Measurements from ENCODE around the gene ZNF652. TPM values are rescaled to one million over a fixed set of nuclear protein-coding genes. Genes with fewer than 3 reads are reported as not detected.
"Not testable (repeated sequence)": the region's sequence is repeated elsewhere in the genome, so short reads cannot be mapped to it uniquely, and the experiment has no call there.

ZNF652 gene
- polyA plus RNA-seq, 1 donor: 15.6 TPM

- DNase-seq: no peak
These were observed 24.3 kb upstream of the ZNF652 start for GRCh38 chr17:49386373-49386772.

DNA sequence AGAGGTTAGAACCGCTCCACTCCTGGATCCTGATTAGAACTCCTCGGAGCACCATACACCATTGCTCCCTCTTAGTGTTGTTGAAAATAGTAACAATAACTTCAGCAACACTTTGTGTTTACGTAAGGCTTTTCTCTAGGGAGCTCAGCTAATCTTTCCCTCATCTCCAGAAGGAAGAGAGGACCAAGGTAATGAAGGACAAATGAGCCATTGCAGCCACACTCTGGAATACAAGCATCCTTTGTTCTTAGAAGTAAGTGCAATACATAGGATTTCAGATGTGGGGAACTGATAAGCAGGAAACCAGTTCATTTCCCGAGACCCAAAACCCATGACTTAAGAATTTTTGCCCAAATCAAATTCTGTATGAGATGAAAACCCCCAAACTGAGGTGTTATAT, 22.9 kb upstream of the ZNF652 start:
- DNase-seq: no peak

- DNase-seq: no peak
These were observed 21.0 kb upstream of the ZNF652 start for GRCh38 chr17:49383060-49383459.

DNA sequence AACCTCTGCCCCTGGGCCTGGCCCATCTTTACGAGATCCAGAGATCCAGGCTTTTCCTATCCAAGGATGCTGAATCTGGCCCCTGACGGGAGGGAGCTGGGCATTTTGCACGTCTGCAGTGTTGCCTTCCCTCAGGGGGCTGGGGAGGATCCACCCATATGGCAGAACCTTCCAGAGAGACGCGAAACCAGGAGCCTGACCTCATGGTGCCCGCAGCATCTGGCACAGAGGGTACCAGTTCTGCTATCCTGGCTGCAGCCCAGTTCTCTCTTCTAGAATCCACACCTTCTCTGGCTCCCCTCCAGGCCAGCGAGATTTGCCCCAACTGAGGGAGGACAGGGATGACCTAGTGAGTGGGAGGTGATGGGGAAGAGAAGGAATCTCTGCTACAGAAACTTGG, 20.5 kb upstream of the ZNF652 start:
- DNase-seq: no peak

GRCh38 chr17:49381793-49382192, 19.7 kb upstream of the ZNF652 start:
- DNase-seq: no peak

- no peak for DNase-seq
These were observed 19.0 kb upstream of the ZNF652 start for GRCh38 chr17:49381033-49381432.

- no peak for DNase-seq
These were observed 17.9 kb upstream of the ZNF652 start for GRCh38 chr17:49379926-49380325.

- no peak for DNase-seq
These were observed 16.3 kb upstream of the ZNF652 start for GRCh38 chr17:49378311-49378710.

DNA sequence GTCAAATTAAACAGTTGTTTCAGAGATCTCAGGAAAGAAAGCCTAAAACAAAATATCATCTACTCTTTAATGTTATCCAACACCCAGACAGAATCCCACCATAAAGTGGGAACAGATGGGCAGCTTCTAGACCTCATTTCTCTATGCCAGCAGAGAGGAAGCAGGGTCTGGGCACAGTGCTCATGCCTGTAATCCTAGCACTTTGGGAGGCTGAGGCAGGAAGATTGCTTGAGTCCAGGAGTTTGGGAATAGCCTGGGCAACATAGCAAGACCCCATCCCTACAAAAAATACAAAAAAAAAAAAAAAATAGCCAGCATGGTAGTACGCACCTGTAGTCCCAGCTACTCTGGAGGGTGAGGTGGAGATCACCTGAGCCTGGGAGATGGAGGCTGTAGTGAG, 13.5 kb upstream of the ZNF652 start:
- no peak for DNase-seq

DNA sequence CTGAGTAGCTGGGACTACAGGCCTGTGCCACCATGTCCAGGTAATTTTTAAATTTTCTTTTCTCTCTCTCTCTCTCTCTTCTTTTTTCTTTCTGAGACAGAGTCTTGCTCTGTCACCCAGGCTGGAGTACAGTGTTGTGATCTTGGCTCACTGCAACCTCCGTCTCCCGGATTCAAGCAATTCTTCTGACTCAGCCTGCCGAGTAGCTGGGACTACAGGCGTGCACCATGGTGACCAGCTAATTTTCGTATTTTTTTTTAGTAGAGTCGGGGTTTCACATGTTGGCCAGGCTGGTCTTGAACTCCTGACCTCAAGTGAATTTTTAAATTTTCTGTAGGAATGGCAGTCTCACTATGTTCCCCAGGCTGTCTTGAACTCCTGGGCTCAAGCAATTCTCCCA, 11.1 kb upstream of the ZNF652 start:
- no peak for DNase-seq

- DNase-seq: no peak
These were observed 10.4 kb upstream of the ZNF652 start for GRCh38 chr17:49372425-49372824.

GRCh38 chr17:49370971-49371834, 9.2 kb upstream of the ZNF652 start:
- DNase-seq: no peak

DNA sequence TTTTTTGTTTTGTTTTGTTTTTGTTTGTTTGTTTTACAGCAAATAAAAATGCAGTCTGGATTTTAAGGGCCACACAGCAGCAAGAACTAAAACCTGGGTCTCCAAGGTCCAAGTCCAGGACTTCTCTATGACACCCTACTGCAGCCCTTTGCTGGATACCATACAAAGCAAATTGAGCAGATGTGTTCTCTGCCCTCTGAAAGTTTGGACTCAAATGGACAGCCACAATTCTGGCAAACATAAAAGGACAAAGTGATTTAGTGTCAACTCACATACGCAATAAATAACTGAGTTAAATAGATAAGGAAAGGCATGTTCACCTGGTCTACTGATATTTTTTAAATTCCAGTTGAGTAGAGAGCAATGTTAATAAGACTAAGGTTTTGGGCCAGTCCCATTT, 7.7 kb upstream of the ZNF652 start:
- DNase-seq: no peak

DNA sequence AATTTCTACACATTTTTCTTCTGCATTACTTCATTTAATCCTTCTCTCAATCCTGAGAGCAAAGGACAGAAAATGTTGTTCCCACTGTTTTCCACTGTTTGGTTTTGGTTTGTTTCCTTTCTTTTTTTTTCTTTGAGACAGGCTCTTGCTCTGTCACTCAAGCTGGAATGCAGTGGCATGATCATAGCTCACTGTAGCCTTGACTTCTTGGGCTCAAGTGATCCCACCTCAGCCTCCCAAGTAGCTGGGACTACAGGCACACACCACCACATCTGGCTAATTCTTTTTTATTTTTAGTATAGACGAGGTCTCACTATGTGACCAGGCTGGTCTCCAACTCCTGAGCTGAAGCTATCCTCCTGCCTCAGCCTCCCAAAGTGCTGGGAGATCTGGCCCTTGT, 7.0 kb upstream of the ZNF652 start:
- DNase-seq: no peak

GRCh38 chr17:49365667-49366066, 3.6 kb upstream of the ZNF652 start:
- no peak for DNase-seq

DNA sequence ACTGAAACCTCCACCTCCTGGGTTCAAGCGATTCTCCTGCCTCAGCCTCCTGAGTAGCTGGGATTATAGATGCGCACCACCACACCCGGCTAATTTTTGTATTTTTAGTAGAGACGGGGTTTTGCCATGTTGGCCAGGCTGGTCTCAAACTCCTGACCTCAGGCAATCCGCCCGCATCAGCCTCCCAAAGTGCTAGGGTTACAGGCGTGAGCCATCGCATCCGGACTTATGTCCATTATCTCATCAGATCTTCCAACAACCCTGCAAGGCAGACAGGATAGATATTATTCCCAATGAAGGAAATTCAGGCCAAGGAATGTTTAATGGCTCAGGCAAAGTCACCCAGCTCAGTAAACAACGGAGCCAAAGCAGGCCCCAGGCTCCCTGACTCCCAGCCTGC, 3.1 kb upstream of the ZNF652 start:
- DNase-seq: not testable (repeated sequence)

- no peak for DNase-seq
These were observed 2.1 kb upstream of the ZNF652 start for GRCh38 chr17:49364119-49364518.

DNA sequence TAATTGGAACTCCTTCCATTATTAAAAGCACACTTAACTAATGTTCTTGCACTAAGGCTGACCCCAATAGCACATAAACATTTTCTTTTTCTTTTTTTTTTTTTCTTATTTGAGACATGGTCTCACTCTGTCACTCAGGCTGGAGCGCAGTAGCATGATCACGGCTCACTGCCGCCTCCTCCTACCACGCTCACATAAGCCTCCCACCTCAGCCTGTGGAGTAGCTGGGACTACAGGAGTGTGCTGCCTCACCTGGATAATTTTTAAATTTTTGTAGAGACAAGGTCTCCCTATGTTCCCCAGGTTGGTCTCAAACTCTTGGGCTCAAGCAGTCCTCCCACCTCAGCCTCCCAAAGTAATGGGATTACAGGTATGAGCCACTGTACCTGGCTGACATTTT, 1.2 kb upstream of the ZNF652 start:
- no peak for DNase-seq

DNA sequence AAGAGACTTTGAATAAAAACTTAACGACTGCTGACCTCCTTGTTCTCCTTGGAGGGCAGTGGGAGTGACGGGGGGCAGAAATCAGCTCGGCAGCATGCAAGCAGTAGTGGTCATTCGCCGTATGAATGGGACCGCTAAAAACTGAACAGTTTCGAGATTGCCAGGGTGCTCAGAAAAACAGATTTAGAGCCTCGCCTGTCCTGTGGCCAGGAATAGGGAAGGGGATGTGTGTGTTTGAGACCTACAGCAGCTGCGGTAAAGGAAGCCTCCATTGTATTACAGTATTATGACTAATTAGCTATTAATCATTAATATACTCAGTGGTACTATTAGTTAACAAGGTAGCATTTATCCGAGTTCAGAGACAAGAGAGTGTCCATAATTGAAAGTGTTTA, 670 bp upstream of the ZNF652 start:
- DNase-seq: no peak

- DNase-seq: peak; percentile 17
These were observed 735 bp downstream of the ZNF652 start for GRCh38 chr17:49361129-49361901.

DNA sequence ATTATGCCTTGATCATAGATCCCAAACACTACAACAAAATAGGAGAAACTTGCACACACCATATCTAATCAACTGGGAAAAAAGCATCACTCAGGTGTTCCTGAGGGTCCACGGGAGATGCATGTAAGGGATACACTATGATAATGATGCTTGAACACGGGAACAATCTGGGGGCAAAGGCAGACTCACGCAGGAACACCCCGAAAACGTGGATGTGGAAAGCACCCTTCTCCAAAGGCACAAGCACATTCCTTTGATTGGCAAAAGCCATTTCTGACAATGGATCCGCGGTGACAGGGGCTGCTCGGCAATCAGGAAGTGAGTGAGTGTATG, 1.3 kb downstream of the ZNF652 start:
- no peak for DNase-seq

DNA sequence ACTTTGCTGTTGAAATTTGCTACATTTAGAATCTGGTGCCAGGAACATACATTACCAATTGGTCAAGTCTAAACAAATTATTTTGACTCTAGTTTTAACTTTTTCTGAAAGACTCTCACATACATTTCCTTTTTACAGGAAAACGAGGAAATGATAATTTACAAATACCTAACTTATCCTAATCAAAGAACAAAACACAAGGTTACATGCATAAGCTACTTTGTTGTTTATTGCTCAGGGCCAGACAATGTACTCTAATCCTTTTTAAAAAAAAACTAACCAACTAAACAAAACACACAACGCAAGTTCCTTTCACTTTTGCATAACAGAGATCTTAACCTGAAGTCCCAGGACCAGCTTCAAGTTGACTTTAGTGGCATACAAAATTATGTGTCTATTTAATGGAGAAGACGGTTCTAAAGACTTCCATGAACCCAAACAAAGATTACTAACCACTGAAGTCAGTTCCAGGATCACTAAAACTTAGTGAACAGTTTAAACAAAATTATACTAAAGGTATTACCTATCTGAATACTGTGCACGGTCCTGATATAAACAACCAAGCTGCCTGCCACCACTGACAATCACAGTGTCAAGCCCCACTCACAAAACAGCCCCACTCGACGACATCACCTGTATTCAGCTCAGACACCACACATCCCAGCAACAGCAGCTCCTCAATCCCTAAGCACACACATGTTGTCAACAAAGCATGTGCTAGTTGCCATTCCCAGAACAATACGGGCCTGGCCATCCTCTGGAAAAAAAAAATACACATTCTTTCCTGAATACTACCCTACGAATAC, 1.9 kb downstream of the ZNF652 start:
- no peak for DNase-seq

DNA sequence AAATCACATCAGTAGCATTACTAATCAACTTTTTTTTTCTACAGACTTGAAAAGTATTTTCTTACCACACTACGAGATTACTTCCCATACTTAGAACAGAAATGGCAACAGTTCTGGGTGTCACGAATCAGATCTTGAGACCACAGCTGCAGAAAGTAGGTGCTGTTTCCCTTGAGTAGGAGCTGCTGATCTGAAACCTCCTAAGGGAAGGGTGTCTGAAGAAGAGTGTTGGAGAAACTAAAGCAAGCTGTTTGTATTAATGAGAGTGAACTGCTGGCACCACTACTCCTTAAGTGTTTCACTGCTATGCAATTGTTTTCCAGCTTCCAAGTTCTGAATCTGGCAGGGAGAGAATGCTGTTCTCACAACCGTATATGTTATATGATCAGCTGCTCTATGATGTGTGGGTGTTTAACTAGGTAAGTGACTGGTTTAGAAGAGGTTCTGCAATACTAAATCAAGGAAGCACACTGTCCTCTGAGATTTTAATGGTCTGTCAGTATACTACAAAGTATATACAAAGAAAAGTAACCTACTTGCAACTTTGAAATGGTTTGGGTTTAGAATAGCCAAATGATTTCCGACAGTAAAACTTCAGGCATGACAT, 3.3 kb downstream of the ZNF652 start:
- no peak for DNase-seq

Data from hindlimb muscle (tissue), 1 donor.